Thyroid gland (tissue), 4 donors: Measurements from ENCODE around the gene RPL21. TPM values are rescaled to one million over a fixed set of nuclear protein-coding genes. Genes with fewer than 3 reads are reported as not detected.

Experiments used
- DNase-seq, 2 donors: peaks; one replicate each; pipeline ENCODE4 v3.0.0-alpha.2; 2019
- H3K27ac ChIP-seq, 3 donors: fragments of 200-600 bp; sonication (generic); 1 replicate in 2 of 3; 2 replicates in 1 of 3; pipeline ENCODE4 v1.5.1; 2016 to 2019; ENCODE audit warnings: mild to moderate bottlenecking in 1 of 3, moderate library complexity in 1 of 3
- H3K27me3 ChIP-seq: fragments of 200-600 bp; sonication (generic); one replicate; pipeline ENCODE4 v1.5.1; 2019
- H3K36me3 ChIP-seq, 2 donors: fragments of 200-600 bp; sonication (generic); one replicate each; pipeline ENCODE4 v1.5.1; 2016 to 2019
- H3K4me1 ChIP-seq, 2 donors: fragments of 200-600 bp; sonication (generic); one replicate each; pipeline ENCODE4 v1.5.1; 2017 to 2019
- H3K4me3 ChIP-seq, 3 donors: fragments of 200-600 bp; sonication (generic); replicated peaks in 1 of 3; 1 replicate in 2 of 3; 2 replicates in 1 of 3; pipeline ENCODE4 v1.5.1; 2016; ENCODE audit warnings: mild to moderate bottlenecking in 1 of 3
- H3K9me3 ChIP-seq: fragments of 200-600 bp; sonication (generic); one replicate; pipeline ENCODE4 v1.5.1; 2017
- CTCF ChIP-seq, 6 experiments: fragments of 200-600 bp in 3 of 6; fragments of 450-650 bp in 3 of 6; sonication (generic) in 3 of 6; IDR thresholded peaks; one replicate each; pipeline ENCODE4 v1.5.1; 2016 to 2019; ENCODE audit warnings: antibody characterized with exemption in 6 of 6, mild to moderate bottlenecking in 2 of 6, inconsistent platforms in 1 of 6, moderate library complexity in 1 of 6
- POLR2A ChIP-seq, 2 donors: fragments of 450-650 bp; IDR thresholded peaks; one replicate each; pipeline ENCODE4 v1.6.1; 2017; ENCODE audit warnings: antibody characterized with exemption in 2 of 2, mild to moderate bottlenecking in 2 of 2, moderate library complexity in 1 of 2
- WGBS, 2 donors: methylation state at CpG; one replicate each; pipeline ENCODE4 v1.1.5; 2017; 5-methylcytosine and 5-hydroxymethylcytosine counted together
- intact Hi-C: fragments of 100-400 bp; cut with DNase I; formaldehyde crosslinking; loops from one replicate; pipeline ENCODE4 v1.15.1; 2023
- total RNA-seq, 4 donors: library from RNA; depleted of rRNA; stranded (reverse); fragments of >200 nt; gene quantifications; one replicate each; pipeline ENCODE4 v1.2.3, GENCODE V29; 2016

Gene RPL21
- total RNA-seq, 4 donors from 2014 or later: 553 to 1,479 (median 807) TPM

GRCh38 chr13:27293076-27293691, 41.8 kb downstream of the RPL21 start:
- WGBS, 2 donors: 69 to 73% methylated on average over 8 of the region's 8 CpGs
- H3K27me3 ChIP-seq: no peaks in the 10 kb centered on the region
- no peaks in the 10 kb centered on the region for H3K36me3 ChIP-seq
- DNase-seq: no peak
- no peak overlapping the region for H3K4me3 ChIP-seq
- TF ChIP-seq CTCF (IDR thresholded peaks at IDR 0.05) (no peak), POLR2A (IDR thresholded peaks at IDR 0.05) (no peak)
- H3K4me1 ChIP-seq: no peaks in the 10 kb centered on the region
- no peak overlapping the region for H3K27ac ChIP-seq
- H3K9me3 ChIP-seq: no peaks in the 10 kb centered on the region
- intact Hi-C loops: no loop called here

GRCh38 chr13:27293873-27294515, 42.6 kb downstream of the RPL21 start:
- Histone ChIP-seq H3K27ac (no peak overlapping the region), H3K4me3 (no peak overlapping the region), H3K36me3 (no peaks in the 10 kb centered on the region), H3K27me3 (no peaks in the 10 kb centered on the region), H3K9me3 (no peaks in the 10 kb centered on the region), H3K4me1 (no peaks in the 10 kb centered on the region)
- intact Hi-C loops: no loop called here
- 59 to 65% methylated on average over 4 of the region's 4 CpGs for WGBS, 2 donors
- no peak for TF ChIP-seq POLR2A (IDR thresholded peaks at IDR 0.05)
- TF ChIP-seq CTCF (IDR thresholded peaks at IDR 0.05): no peak
- DNase-seq: no peak

- no peak overlapping the region for H3K4me3 ChIP-seq
- WGBS, 2 donors: 90% methylated on average over 7 of the region's 7 CpGs
- no peaks in the 10 kb centered on the region for H3K9me3 ChIP-seq
- H3K4me1 ChIP-seq: no peaks in the 10 kb centered on the region
- TF ChIP-seq CTCF (IDR thresholded peaks at IDR 0.05) (no peak), POLR2A (IDR thresholded peaks at IDR 0.05) (no peak)
- H3K27me3 ChIP-seq: no peaks in the 10 kb centered on the region
- intact Hi-C loops: no loop called here
- no peak for DNase-seq
- no peak overlapping the region for H3K27ac ChIP-seq
- H3K36me3 ChIP-seq: no peaks in the 10 kb centered on the region
Measured at GRCh38 chr13:27295096-27295495, 43.7 kb downstream of the RPL21 start.

- no peak for DNase-seq
- TF ChIP-seq POLR2A (IDR thresholded peaks at IDR 0.05) (no peak), CTCF (IDR thresholded peaks at IDR 0.05) (no peak)
- Histone ChIP-seq H3K27me3 (no peaks in the 10 kb centered on the region), H3K36me3 (no peaks in the 10 kb centered on the region), H3K27ac (no peak overlapping the region), H3K4me3 (no peak overlapping the region), H3K4me1 (no peaks in the 10 kb centered on the region), H3K9me3 (no peaks in the 10 kb centered on the region)
- 89 to 91% methylated on average over 4 of the region's 4 CpGs for WGBS, 2 donors
- intact Hi-C loops: no loop called here
Measured at GRCh38 chr13:27295660-27296059, 44.3 kb downstream of the RPL21 start.

GRCh38 chr13:27296496-27296895, 45.1 kb downstream of the RPL21 start:
- Histone ChIP-seq H3K36me3 (no peaks in the 10 kb centered on the region), H3K27me3 (no peaks in the 10 kb centered on the region), H3K9me3 (no peaks in the 10 kb centered on the region), H3K4me3 (no peak overlapping the region), H3K27ac (no peak overlapping the region), H3K4me1 (no peaks in the 10 kb centered on the region)
- intact Hi-C loops: no loop called here
- WGBS, 2 donors: 78 to 81% methylated on average over 7 to 8 of the region's 8 CpGs
- no peak for DNase-seq
- TF ChIP-seq CTCF (IDR thresholded peaks at IDR 0.05) (no peak), POLR2A (IDR thresholded peaks at IDR 0.05) (no peak)
